HepG2 (cell line): ENCODE results near the gene ATP6V1G3. TPM values are rescaled to one million over a fixed set of nuclear protein-coding genes. Genes with fewer than 3 reads are reported as not detected.

Experiments used
- ATAC-seq: fragments of 200-7000 bp; cut with Tn5 transposase; 3 replicates; pipeline ENCODE4 v1.9.1; 2020; ENCODE audit warnings: mild to moderate bottlenecking, moderate library complexity
- BruUV-seq: library from RNA; stranded (reverse); fragments of 400-500 nt; replicated peaks from 2 replicates; lab custom pipeline; 2021; lab: Mats Ljungman, UMichigan
- CTCF ChIA-PET: fragments of 300-600 bp; formaldehyde crosslinking; extraction: SDS; loops from one replicate; lab custom pipeline; 2021; ENCODE audit warnings: low total read pairs, inconsistent platforms, low intra/inter-chr PET ratio; lab: Yijun Ruan, JAX
- POLR2A ChIA-PET: fragments of 350-600 bp; sonication (Branson Sonifier 250); formaldehyde crosslinking; loops from one replicate; lab custom pipeline; 2020; ENCODE audit warnings: antibody characterized with exemption, inconsistent platforms; lab: Yijun Ruan, JAX
- DNase-seq: peaks from one replicate; pipeline ENCODE4 v3.0.0-alpha.2; 2015; ENCODE audit warnings: low spot score
- FAIRE-seq: peaks from 3 replicates; lab custom pipeline; 2011; peaks lifted over from hg19 to GRCh38; lab: Jason Lieb, UNC
- H2AFZ ChIP-seq: one replicate; pipeline ENCODE4 v1.6.1; 2011; ENCODE audit warnings: low read length, inconsistent platforms
- H3K27ac ChIP-seq: fragments of 300-600 bp; 3 replicates; pipeline ENCODE4 v1.8.0; 2011; ENCODE audit warnings: mixed run types, mild to moderate bottlenecking, mixed read lengths, low read length, inconsistent platforms; ENCODE audit not compliant: insufficient read depth; ENCODE audit errors: extremely low read length
- H3K27me3 ChIP-seq, 2 experiments: fragments of 200-600 bp in 1 of 2; 2 replicates in 1 of 2; 3 replicates in 1 of 2; pipeline versions ENCODE4 v1.6.0 to v1.8.0; 2011; ENCODE audit warnings: low read length in 2 of 2, mild to moderate bottlenecking in 2 of 2, moderate library complexity in 2 of 2, inconsistent platforms in 1 of 2; ENCODE audit not compliant: insufficient read depth in 2 of 2, control insufficient read depth in 1 of 2
- H3K36me3 ChIP-seq, 2 experiments: fragments of 200-600 bp in 1 of 2; replicated peaks in 1 of 2; 2 replicates in 1 of 2; 3 replicates in 1 of 2; pipeline versions ENCODE4 v1.5.1 to v1.8.0; 2011; ENCODE audit warnings: low read length in 2 of 2, inconsistent platforms in 1 of 2; ENCODE audit not compliant: insufficient read depth in 2 of 2, control insufficient read depth in 1 of 2
- H3K4me1 ChIP-seq: 2 replicates; pipeline ENCODE4 v1.5.1; 2012; ENCODE audit warnings: low read length, inconsistent platforms; ENCODE audit not compliant: insufficient read depth
- H3K4me2 ChIP-seq: 2 replicates; pipeline ENCODE4 v1.6.0; 2011; ENCODE audit warnings: low read depth, low read length, inconsistent platforms
- H3K4me3 ChIP-seq, 3 experiments: fragments of 200-600 bp in 1 of 3; sonication (generic), shearing (Covaris generic) in 1 of 3; replicated peaks in 1 of 3; 2 replicates each; pipeline ENCODE4 v1.5.1; 2011 to 2016; ENCODE audit warnings: low read length in 3 of 3, inconsistent platforms in 2 of 3, low read depth in 2 of 3, mild to moderate bottlenecking in 2 of 3, control low read depth in 1 of 3, mixed read lengths in 1 of 3; ENCODE audit not compliant: insufficient read depth in 1 of 3
- H3K79me2 ChIP-seq: one replicate; pipeline ENCODE4 v1.6.1; 2011; ENCODE audit warnings: low read length, inconsistent platforms; ENCODE audit not compliant: insufficient read depth
- H3K9ac ChIP-seq: 2 replicates; pipeline ENCODE4 v1.6.0; 2011; ENCODE audit warnings: mild to moderate bottlenecking, low read depth, low read length, inconsistent platforms; ENCODE audit not compliant: insufficient read depth
- H3K9me3 ChIP-seq: 2 replicates; pipeline ENCODE4 v1.5.1; 2012; ENCODE audit warnings: mild to moderate bottlenecking, low read length
- H4K20me1 ChIP-seq: 2 replicates; pipeline ENCODE4 v1.6.0; 2011; ENCODE audit warnings: inconsistent platforms, mild to moderate bottlenecking, low read length, moderate library complexity; ENCODE audit not compliant: insufficient read depth
- ATF5 ChIP-seq: sonication (generic); formaldehyde crosslinking; IDR thresholded peaks from 2 replicates; pipeline ENCODE4 v1.4.0; 2020; ENCODE audit warnings: mild to moderate bottlenecking, low read depth, missing genetic modification reagents
- ATF7 ChIP-seq, 2 experiments: fragments of 450-650 bp in 1 of 2; sonication (generic) in 1 of 2; formaldehyde crosslinking in 1 of 2; IDR thresholded peaks; 2 replicates each; pipeline versions ENCODE4 v1.4.0 to v1.6.1; 2016 to 2020; ENCODE audit warnings: antibody characterized with exemption in 1 of 2, mild to moderate bottlenecking in 1 of 2, missing genetic modification reagents in 1 of 2
- ELK4 ChIP-seq: sonication (generic); formaldehyde crosslinking; IDR thresholded peaks from 2 replicates; pipeline ENCODE4 v1.9.0; 2021; ENCODE audit warnings: missing genetic modification reagents, borderline replicate concordance
- FIP1L1 ChIP-seq: fragments of 200-400 bp; formaldehyde crosslinking; IDR thresholded peaks from 2 replicates; pipeline ENCODE4 v1.6.1; 2018; ENCODE audit warnings: low read depth, mild to moderate bottlenecking, low read length, moderate library complexity, borderline replicate concordance; ENCODE audit not compliant: insufficient read depth
- FUBP1 ChIP-seq: sonication (generic); formaldehyde crosslinking; IDR thresholded peaks from 2 replicates; pipeline ENCODE4 v1.5.1; 2020; ENCODE audit warnings: missing genetic modification reagents, mild to moderate bottlenecking, borderline replicate concordance
- HNRNPK ChIP-seq: fragments of 200-400 bp; formaldehyde crosslinking; IDR thresholded peaks from 2 replicates; pipeline ENCODE4 v1.6.1; 2018; ENCODE audit warnings: low read length, low read depth, moderate library complexity, mild to moderate bottlenecking; ENCODE audit not compliant: poor library complexity, severe bottlenecking
- KAT2B ChIP-seq: fragments of 150-350 bp; IDR thresholded peaks from 2 replicates; pipeline ENCODE4 v1.6.1; 2014; ENCODE audit warnings: low read depth, low read length, borderline replicate concordance
- RCOR2 ChIP-seq: IDR thresholded peaks from 2 replicates; pipeline ENCODE4 v1.6.1; 2016; ENCODE audit warnings: missing biosample characterization, missing genetic modification reagents
- TBX3 ChIP-seq: fragments of 450-650 bp; IDR thresholded peaks from 2 replicates; pipeline ENCODE4 v1.6.1; 2017; ENCODE audit warnings: antibody characterized with exemption, mild to moderate bottlenecking, inconsistent platforms, borderline replicate concordance
- U2AF2 ChIP-seq: fragments of 200-400 bp; formaldehyde crosslinking; IDR thresholded peaks from 2 replicates; pipeline ENCODE4 v1.6.1; 2017; ENCODE audit warnings: low read depth, mild to moderate bottlenecking, low read length
- ZNF317 ChIP-seq: sonication (generic); formaldehyde crosslinking; IDR thresholded peaks from 2 replicates; pipeline ENCODE4 v1.5.0; 2020; ENCODE audit warnings: mild to moderate bottlenecking, missing genetic modification reagents
- ZNF577 ChIP-seq: sonication (generic); formaldehyde crosslinking; IDR thresholded peaks from 2 replicates; pipeline ENCODE4 v1.4.0; 2020; ENCODE audit warnings: mild to moderate bottlenecking, low read depth, missing genetic modification reagents, borderline replicate concordance
- ZNF747 ChIP-seq: sonication (generic); formaldehyde crosslinking; IDR thresholded peaks from 2 replicates; pipeline ENCODE4 v1.8.1; 2023; ENCODE audit warnings: missing genetic modification reagents, mild to moderate bottlenecking, borderline replicate concordance
- WGBS: methylation state at CpG from one replicate; pipeline ENCODE4 v1.1.6; 2017; ENCODE audit warnings: low lambda C conversion rate; 5-methylcytosine and 5-hydroxymethylcytosine counted together
- in situ Hi-C: cut with HindIII; loops from 2 replicates; pipeline ENCODE4 v1.10.0; 2017; ENCODE audit warnings: low pct_unique_long_range_greater_than_20kb; ENCODE audit not compliant: extremely low pct_ligation_motif_present
- intact Hi-C: fragments of 100-400 bp; cut with micrococcal nuclease; formaldehyde crosslinking; loops from one replicate; pipeline ENCODE4 v1.10.0; 2022; ENCODE audit not compliant: unreplicated experiment
- polyA plus RNA-seq, 8 experiments: library from polyadenylated mRNA; depleted of rRNA in 3 of 8; stranded (reverse) in 7 of 8; unstranded in 1 of 8; fragments of >200 nt; fragmentation: Illumina TruSeq in 4 of 8; extraction: Trizol in 4 of 8; gene quantifications; 2 replicates each; pipeline versions ENCODE4 v1.2.1 to v1.2.3, GENCODE V29; 2011 to 2016; ENCODE audit warnings: low read depth in 4 of 8, missing spikeins in 1 of 8, mixed read lengths in 1 of 8; ENCODE audit not compliant: insufficient read depth in 1 of 8
- total RNA-seq, 5 experiments: library from RNA; depleted of rRNA; stranded (reverse); fragments of >200 nt; fragmentation: Illumina TruSeq; extraction: Trizol; gene quantifications; 2 replicates each; pipeline ENCODE4 v1.2.3, GENCODE V29; 2016; ENCODE audit warnings: low read depth in 1 of 5

The ATP6V1G3 gene
- total and polyA plus RNA-seq, 2 of the 13 experiments (the other 11 are each of a cell fraction or from before 2014, with no cell fraction given) = not detected

GRCh38 chr1:198481661-198482060, 58.8 kb downstream of the ATP6V1G3 start:
- no peak overlapping the region for H2AFZ ChIP-seq
- no peaks in the 10 kb centered on the region for H3K27me3 ChIP-seq
- CTCF ChIA-PET = no interaction called here
- no peaks in the 10 kb centered on the region for H3K36me3 ChIP-seq
- TF ChIP-seq ZNF747 (CRISPR knock-in tag) = no peak
- no peak for TF ChIP-seq ZNF317 (CRISPR knock-in tag)
- no peak for TF ChIP-seq ZNF577 (CRISPR knock-in tag)
- TF ChIP-seq HNRNPK = no peak
- TF ChIP-seq FIP1L1 = no peak
- no peak for TF ChIP-seq RCOR2 (CRISPR knock-in tag)
- no peak for TF ChIP-seq ATF5 (CRISPR knock-in tag)
- TF ChIP-seq ATF7 (IDR thresholded peaks at IDR 0.05) = no peak
- no peak for TF ChIP-seq ATF7 (CRISPR knock-in tag; IDR thresholded peaks at IDR 0.05)
- no peak for TF ChIP-seq ELK4 (CRISPR knock-in tag)
- TF ChIP-seq TBX3 = no peak
- TF ChIP-seq U2AF2 = no peak
- TF ChIP-seq KAT2B = no peak
- no peak for TF ChIP-seq FUBP1
- in situ Hi-C loops (no loop called here), intact Hi-C loops (no loop called here)
- H4K20me1 ChIP-seq = no peaks in the 10 kb centered on the region
- no peaks in the 10 kb centered on the region for H3K79me2 ChIP-seq
- WGBS = 61% methylated on average over 1 of the region's 1 CpG
- DNase-seq (no peak), ATAC-seq (no peak), FAIRE-seq (no peak)
- POLR2A ChIA-PET = no interaction called here
- peaks cover 8% of the 10 kb centered on the region for H3K4me1 ChIP-seq
- no peak overlapping the region for H3K4me2 ChIP-seq
- no peak overlapping the region for H3K4me3 ChIP-seq
- H3K27ac ChIP-seq = no peak overlapping the region
- BruUV-seq = no TSS peak
- H3K9ac ChIP-seq = no peak overlapping the region
- H3K9me3 ChIP-seq = no peaks in the 10 kb centered on the region
